ENCODE data around the gene NDUFAF8.

DNA sequence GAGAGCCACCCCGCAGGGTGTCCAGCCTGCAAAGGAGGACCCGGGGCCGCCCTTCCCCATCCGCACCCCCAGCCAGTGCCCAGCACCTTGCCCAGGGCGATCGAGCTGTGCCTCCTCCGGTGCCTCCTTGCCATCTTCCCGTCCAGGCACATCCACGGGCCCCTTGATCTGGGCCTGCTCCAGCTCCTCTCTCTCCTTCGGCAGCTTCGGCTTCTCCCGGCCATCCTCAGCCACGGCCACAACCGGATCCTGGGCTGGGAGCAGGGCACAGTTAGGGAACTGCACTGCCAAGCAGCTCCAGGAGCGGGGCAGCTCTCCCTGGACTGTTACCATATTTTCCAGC is 13.8 kb downstream of the NDUFAF8 start:
- TF ChIP-seq, protein P1, sequence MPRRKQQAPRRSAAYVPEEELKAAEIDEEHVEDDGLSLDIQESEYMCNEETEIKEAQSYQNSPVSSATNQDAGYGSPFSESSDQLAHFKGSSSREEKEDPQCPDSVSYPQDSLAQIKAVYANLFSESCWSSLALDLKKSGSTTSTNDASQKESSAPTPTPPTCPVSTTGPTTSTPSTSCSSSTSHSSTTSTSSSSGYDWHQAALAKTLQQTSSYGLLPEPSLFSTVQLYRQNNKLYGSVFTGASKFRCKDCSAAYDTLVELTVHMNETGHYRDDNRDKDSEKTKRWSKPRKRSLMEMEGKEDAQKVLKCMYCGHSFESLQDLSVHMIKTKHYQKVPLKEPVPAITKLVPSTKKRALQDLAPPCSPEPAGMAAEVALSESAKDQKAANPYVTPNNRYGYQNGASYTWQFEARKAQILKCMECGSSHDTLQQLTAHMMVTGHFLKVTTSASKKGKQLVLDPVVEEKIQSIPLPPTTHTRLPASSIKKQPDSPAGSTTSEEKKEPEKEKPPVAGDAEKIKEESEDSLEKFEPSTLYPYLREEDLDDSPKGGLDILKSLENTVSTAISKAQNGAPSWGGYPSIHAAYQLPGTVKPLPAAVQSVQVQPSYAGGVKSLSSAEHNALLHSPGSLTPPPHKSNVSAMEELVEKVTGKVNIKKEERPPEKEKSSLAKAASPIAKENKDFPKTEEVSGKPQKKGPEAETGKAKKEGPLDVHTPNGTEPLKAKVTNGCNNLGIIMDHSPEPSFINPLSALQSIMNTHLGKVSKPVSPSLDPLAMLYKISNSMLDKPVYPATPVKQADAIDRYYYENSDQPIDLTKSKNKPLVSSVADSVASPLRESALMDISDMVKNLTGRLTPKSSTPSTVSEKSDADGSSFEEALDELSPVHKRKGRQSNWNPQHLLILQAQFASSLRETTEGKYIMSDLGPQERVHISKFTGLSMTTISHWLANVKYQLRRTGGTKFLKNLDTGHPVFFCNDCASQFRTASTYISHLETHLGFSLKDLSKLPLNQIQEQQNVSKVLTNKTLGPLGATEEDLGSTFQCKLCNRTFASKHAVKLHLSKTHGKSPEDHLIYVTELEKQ (tag by site-specific recombination; IDR thresholded peaks at IDR 0.05; ENCODE audit: borderline replicate concordance), result no peak
- no peak for TF ChIP-seq TCF7L2 (IDR thresholded peaks at IDR 0.05; ENCODE audit: borderline replicate concordance, low read depth, low read length)
- TF ChIP-seq ZNF785 (tag by site-specific recombination; IDR thresholded peaks at IDR 0.05), result no peak
- TF ChIP-seq, protein P2, sequence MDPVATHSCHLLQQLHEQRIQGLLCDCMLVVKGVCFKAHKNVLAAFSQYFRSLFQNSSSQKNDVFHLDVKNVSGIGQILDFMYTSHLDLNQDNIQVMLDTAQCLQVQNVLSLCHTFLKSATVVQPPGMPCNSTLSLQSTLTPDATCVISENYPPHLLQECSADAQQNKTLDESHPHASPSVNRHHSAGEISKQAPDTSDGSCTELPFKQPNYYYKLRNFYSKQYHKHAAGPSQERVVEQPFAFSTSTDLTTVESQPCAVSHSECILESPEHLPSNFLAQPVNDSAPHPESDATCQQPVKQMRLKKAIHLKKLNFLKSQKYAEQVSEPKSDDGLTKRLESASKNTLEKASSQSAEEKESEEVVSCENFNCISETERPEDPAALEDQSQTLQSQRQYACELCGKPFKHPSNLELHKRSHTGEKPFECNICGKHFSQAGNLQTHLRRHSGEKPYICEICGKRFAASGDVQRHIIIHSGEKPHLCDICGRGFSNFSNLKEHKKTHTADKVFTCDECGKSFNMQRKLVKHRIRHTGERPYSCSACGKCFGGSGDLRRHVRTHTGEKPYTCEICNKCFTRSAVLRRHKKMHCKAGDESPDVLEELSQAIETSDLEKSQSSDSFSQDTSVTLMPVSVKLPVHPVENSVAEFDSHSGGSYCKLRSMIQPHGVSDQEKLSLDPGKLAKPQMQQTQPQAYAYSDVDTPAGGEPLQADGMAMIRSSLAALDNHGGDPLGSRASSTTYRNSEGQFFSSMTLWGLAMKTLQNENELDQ (tag by site-specific recombination; IDR thresholded peaks at IDR 0.05; ENCODE audit: low read depth), result no peak
- no peak for TF ChIP-seq ZNF423 (tag by site-specific recombination; IDR thresholded peaks at IDR 0.05)
- TF ChIP-seq, protein P3, sequence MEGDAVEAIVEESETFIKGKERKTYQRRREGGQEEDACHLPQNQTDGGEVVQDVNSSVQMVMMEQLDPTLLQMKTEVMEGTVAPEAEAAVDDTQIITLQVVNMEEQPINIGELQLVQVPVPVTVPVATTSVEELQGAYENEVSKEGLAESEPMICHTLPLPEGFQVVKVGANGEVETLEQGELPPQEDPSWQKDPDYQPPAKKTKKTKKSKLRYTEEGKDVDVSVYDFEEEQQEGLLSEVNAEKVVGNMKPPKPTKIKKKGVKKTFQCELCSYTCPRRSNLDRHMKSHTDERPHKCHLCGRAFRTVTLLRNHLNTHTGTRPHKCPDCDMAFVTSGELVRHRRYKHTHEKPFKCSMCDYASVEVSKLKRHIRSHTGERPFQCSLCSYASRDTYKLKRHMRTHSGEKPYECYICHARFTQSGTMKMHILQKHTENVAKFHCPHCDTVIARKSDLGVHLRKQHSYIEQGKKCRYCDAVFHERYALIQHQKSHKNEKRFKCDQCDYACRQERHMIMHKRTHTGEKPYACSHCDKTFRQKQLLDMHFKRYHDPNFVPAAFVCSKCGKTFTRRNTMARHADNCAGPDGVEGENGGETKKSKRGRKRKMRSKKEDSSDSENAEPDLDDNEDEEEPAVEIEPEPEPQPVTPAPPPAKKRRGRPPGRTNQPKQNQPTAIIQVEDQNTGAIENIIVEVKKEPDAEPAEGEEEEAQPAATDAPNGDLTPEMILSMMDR (tag by site-specific recombination; IDR thresholded peaks at IDR 0.05), result no peak
- no peak for TF ChIP-seq ZNF501 (tag by site-specific recombination; IDR thresholded peaks at IDR 0.05)
- TF ChIP-seq, protein P4, sequence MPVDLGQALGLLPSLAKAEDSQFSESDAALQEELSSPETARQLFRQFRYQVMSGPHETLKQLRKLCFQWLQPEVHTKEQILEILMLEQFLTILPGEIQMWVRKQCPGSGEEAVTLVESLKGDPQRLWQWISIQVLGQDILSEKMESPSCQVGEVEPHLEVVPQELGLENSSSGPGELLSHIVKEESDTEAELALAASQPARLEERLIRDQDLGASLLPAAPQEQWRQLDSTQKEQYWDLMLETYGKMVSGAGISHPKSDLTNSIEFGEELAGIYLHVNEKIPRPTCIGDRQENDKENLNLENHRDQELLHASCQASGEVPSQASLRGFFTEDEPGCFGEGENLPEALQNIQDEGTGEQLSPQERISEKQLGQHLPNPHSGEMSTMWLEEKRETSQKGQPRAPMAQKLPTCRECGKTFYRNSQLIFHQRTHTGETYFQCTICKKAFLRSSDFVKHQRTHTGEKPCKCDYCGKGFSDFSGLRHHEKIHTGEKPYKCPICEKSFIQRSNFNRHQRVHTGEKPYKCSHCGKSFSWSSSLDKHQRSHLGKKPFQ (tag by site-specific recombination; IDR thresholded peaks at IDR 0.05), result no peak
- no peak for TF ChIP-seq ZNF391 (tag by site-specific recombination; IDR thresholded peaks at IDR 0.05; ENCODE audit: borderline replicate concordance, low read depth)
- TF ChIP-seq ZNF121 (tag by site-specific recombination; IDR thresholded peaks at IDR 0.05), result no peak
- no peak for TF ChIP-seq ZNF274 (IDR thresholded peaks at IDR 0.05; ENCODE audit: low read length)
- TF ChIP-seq ZNF274 (tag by site-specific recombination; IDR thresholded peaks at IDR 0.05; ENCODE audit: borderline replicate concordance), result no peak
- TF ChIP-seq ZNF112 (tag by site-specific recombination; IDR thresholded peaks at IDR 0.05), result no peak
- no peak for TF ChIP-seq ZSCAN16 (tag by site-specific recombination; IDR thresholded peaks at IDR 0.05)
- TF ChIP-seq, protein P5, sequence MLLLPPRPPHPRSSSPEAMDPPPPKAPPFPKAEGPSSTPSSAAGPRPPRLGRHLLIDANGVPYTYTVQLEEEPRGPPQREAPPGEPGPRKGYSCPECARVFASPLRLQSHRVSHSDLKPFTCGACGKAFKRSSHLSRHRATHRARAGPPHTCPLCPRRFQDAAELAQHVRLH (tag by site-specific recombination; IDR thresholded peaks at IDR 0.05), result no peak

Measured in HEK293 (cell line).